Mucosa of stomach (tissue), 1 donor: ENCODE data around the gene ABHD5.
"Not testable (repeated sequence)": the region's sequence is repeated elsewhere in the genome, so short reads cannot be mapped to it uniquely, and the experiment has no call there.

Experiments
- H3K27me3 ChIP-seq: one replicate; pipeline ENCODE4 v1.7.0; 2013; ENCODE audit warnings: mild to moderate bottlenecking, low read length; ENCODE audit not compliant: control insufficient read depth, insufficient read depth
- H3K36me3 ChIP-seq: one replicate; pipeline ENCODE4 v1.7.0; 2013; ENCODE audit warnings: low read length; ENCODE audit not compliant: control insufficient read depth, insufficient read depth
- H3K4me1 ChIP-seq: one replicate; pipeline ENCODE4 v1.7.0; 2013; ENCODE audit warnings: mild to moderate bottlenecking, low read length; ENCODE audit not compliant: control insufficient read depth, insufficient read depth
- H3K4me3 ChIP-seq: one replicate; pipeline ENCODE4 v1.7.0; 2013; ENCODE audit warnings: low read length
- H3K9ac ChIP-seq: one replicate; pipeline ENCODE4 v1.7.0; 2013; ENCODE audit warnings: mild to moderate bottlenecking, low read length, moderate library complexity
- H3K9me3 ChIP-seq: one replicate; pipeline ENCODE4 v1.7.0; 2013; ENCODE audit warnings: mild to moderate bottlenecking, low read length, moderate library complexity; ENCODE audit not compliant: control insufficient read depth
- donor health status: Pancreatic carcinoma.

Gene ABHD5

GRCh38 chr3:43670635-43671522 is 19.9 kb upstream of the ABHD5 start:
- no peaks in the 10 kb centered on the region for H3K27me3 ChIP-seq
- no peaks in the 10 kb centered on the region for H3K36me3 ChIP-seq
- no peak overlapping the region for H3K9ac ChIP-seq
- H3K9me3 ChIP-seq: no peaks in the 10 kb centered on the region
- no peak overlapping the region for H3K4me3 ChIP-seq
- no peaks in the 10 kb centered on the region for H3K4me1 ChIP-seq

- no peaks in the 10 kb centered on the region for H3K36me3 ChIP-seq
- H3K9ac ChIP-seq: no peak overlapping the region
- H3K4me1 ChIP-seq: no peaks in the 10 kb centered on the region
- no peaks in the 10 kb centered on the region for H3K9me3 ChIP-seq
- no peaks in the 10 kb centered on the region for H3K27me3 ChIP-seq
- H3K4me3 ChIP-seq: no peak overlapping the region
These were observed 16.2 kb upstream of the ABHD5 start for GRCh38 chr3:43674345-43675085.

GRCh38 chr3:43675593-43675992 is 15.1 kb upstream of the ABHD5 start:
- Histone ChIP-seq H3K36me3 (no peaks in the 10 kb centered on the region), H3K9me3 (no peaks in the 10 kb centered on the region), H3K4me3 (no peak overlapping the region), H3K9ac (no peak overlapping the region), H3K4me1 (no peaks in the 10 kb centered on the region), H3K27me3 (no peaks in the 10 kb centered on the region)

GRCh38 chr3:43676441-43676840 is 14.3 kb upstream of the ABHD5 start:
- Histone ChIP-seq H3K4me3 (no peak overlapping the region), H3K4me1 (no peaks in the 10 kb centered on the region), H3K9me3 (no peaks in the 10 kb centered on the region), H3K27me3 (no peaks in the 10 kb centered on the region), H3K9ac (no peak overlapping the region), H3K36me3 (no peaks in the 10 kb centered on the region)

- not testable (repeated sequence) for H3K36me3 ChIP-seq, H3K4me1 ChIP-seq, H3K9ac ChIP-seq, H3K27me3 ChIP-seq, H3K9me3 ChIP-seq, H3K4me3 ChIP-seq
These were observed 12.4 kb upstream of the ABHD5 start for GRCh38 chr3:43678375-43678774.

- H3K4me1 ChIP-seq, H3K27me3 ChIP-seq, H3K36me3 ChIP-seq, H3K9me3 ChIP-seq, H3K9ac ChIP-seq, H3K4me3 ChIP-seq: not testable (repeated sequence)
These were observed 11.8 kb upstream of the ABHD5 start for GRCh38 chr3:43678887-43679449.

- not testable (repeated sequence) for H3K36me3 ChIP-seq, H3K4me3 ChIP-seq, H3K4me1 ChIP-seq, H3K9me3 ChIP-seq, H3K9ac ChIP-seq, H3K27me3 ChIP-seq
These were observed 9.9 kb upstream of the ABHD5 start for GRCh38 chr3:43680857-43681256.

- no peaks in the 10 kb centered on the region for H3K36me3 ChIP-seq
- no peak overlapping the region for H3K9ac ChIP-seq
- H3K9me3 ChIP-seq: no peaks in the 10 kb centered on the region
- no peaks in the 10 kb centered on the region for H3K27me3 ChIP-seq
- no peak overlapping the region for H3K4me3 ChIP-seq
- peaks cover 12% of the 10 kb centered on the region for H3K4me1 ChIP-seq
These were observed 5.8 kb upstream of the ABHD5 start for GRCh38 chr3:43684944-43685343.

- no peaks in the 10 kb centered on the region for H3K36me3 ChIP-seq
- H3K9ac ChIP-seq: no peak overlapping the region
- H3K4me1 ChIP-seq: peaks cover 12% of the 10 kb centered on the region
- no peaks in the 10 kb centered on the region for H3K27me3 ChIP-seq
- no peak overlapping the region for H3K4me3 ChIP-seq
- no peaks in the 10 kb centered on the region for H3K9me3 ChIP-seq
These were observed 4.8 kb upstream of the ABHD5 start for GRCh38 chr3:43685921-43686320.

- Histone ChIP-seq H3K9ac (no peak overlapping the region), H3K36me3 (no peaks in the 10 kb centered on the region), H3K9me3 (no peaks in the 10 kb centered on the region), H3K4me3 (no peak overlapping the region), H3K4me1 (peaks cover 12% of the 10 kb centered on the region), H3K27me3 (no peaks in the 10 kb centered on the region)
These were observed 4.4 kb upstream of the ABHD5 start for GRCh38 chr3:43686333-43686699.

GRCh38 chr3:43686700-43687498 is 3.8 kb upstream of the ABHD5 start:
- Histone ChIP-seq H3K27me3 (no peaks in the 10 kb centered on the region), H3K4me3 (no peak overlapping the region), H3K4me1 (peaks cover 12% of the 10 kb centered on the region), H3K9me3 (no peaks in the 10 kb centered on the region), H3K9ac (no peak overlapping the region), H3K36me3 (no peaks in the 10 kb centered on the region)

- H3K27me3 ChIP-seq: no peaks in the 10 kb centered on the region
- no peaks in the 10 kb centered on the region for H3K36me3 ChIP-seq
- no peak overlapping the region for H3K9ac ChIP-seq
- H3K9me3 ChIP-seq: no peaks in the 10 kb centered on the region
- H3K4me1 ChIP-seq: peaks cover 16% of the 10 kb centered on the region
- H3K4me3 ChIP-seq: no peak overlapping the region
These were observed 3.3 kb upstream of the ABHD5 start for GRCh38 chr3:43687499-43687811.
